Epithelial cell of prostate (primary cell): ENCODE data around the gene MAGEA11.
"Not testable (repeated sequence)": the region's sequence is repeated elsewhere in the genome, so short reads cannot be mapped to it uniquely, and the experiment has no call there.

Experiments
- DNase-seq: peaks from one replicate; pipeline ENCODE4 v3.0.0-alpha.2; 2011; ENCODE audit warnings: low read depth, low spot score
- H3K27ac ChIP-seq: fragments of 450-650 bp; 2 replicates; pipeline ENCODE4 v1.5.1; 2017; ENCODE audit warnings: mild to moderate bottlenecking

MAGEA11 gene

GRCh38 chrX:149716632-149717031 lies 4.8 kb downstream of the MAGEA11 start:
- no peak overlapping the region for H3K27ac ChIP-seq

GRCh38 chrX:149717803-149718202 lies 5.9 kb downstream of the MAGEA11 start:
- DNase-seq: no peak
- H3K27ac ChIP-seq: no peak overlapping the region

More at GRCh38 chrX:149716632-149717031, 4.8 kb downstream of the MAGEA11 start:
- no peak for DNase-seq

GRCh38 chrX:149718757-149719156 lies 6.9 kb downstream of the MAGEA11 start:
- no peak for DNase-seq
- H3K27ac ChIP-seq: no peak overlapping the region

GRCh38 chrX:149720021-149720689 lies 8.3 kb downstream of the MAGEA11 start:
- no peak overlapping the region for H3K27ac ChIP-seq

GRCh38 chrX:149721241-149721640 lies 9.4 kb downstream of the MAGEA11 start:
- H3K27ac ChIP-seq, DNase-seq: not testable (repeated sequence)

More at GRCh38 chrX:149720021-149720689, 8.3 kb downstream of the MAGEA11 start:
- DNase-seq: no peak

- H3K27ac ChIP-seq: no peak overlapping the region
- DNase-seq: no peak
Measured at GRCh38 chrX:149721778-149722177, 9.9 kb downstream of the MAGEA11 start.

- not testable (repeated sequence) for H3K27ac ChIP-seq, DNase-seq
Measured at GRCh38 chrX:149723583-149724118, 11.8 kb downstream of the MAGEA11 start.

- not testable (repeated sequence) for DNase-seq, H3K27ac ChIP-seq
Measured at GRCh38 chrX:149727308-149727707, 15.4 kb downstream of the MAGEA11 start.

- not testable (repeated sequence) for DNase-seq, H3K27ac ChIP-seq
Measured at GRCh38 chrX:149742269-149742668, 30.4 kb downstream of the MAGEA11 start.

- not testable (repeated sequence) for H3K27ac ChIP-seq, DNase-seq
Measured at GRCh38 chrX:149746390-149747007, 34.6 kb downstream of the MAGEA11 start.

- DNase-seq: no peak
- no peak overlapping the region for H3K27ac ChIP-seq
Measured at GRCh38 chrX:149757206-149758067, 45.6 kb downstream of the MAGEA11 start.

GRCh38 chrX:149758068-149758714 lies 46.3 kb downstream of the MAGEA11 start:
- DNase-seq: no peak
- H3K27ac ChIP-seq: no peak overlapping the region

GRCh38 chrX:149758715-149759078 lies 46.8 kb downstream of the MAGEA11 start:
- not testable (repeated sequence) for H3K27ac ChIP-seq, DNase-seq

- H3K27ac ChIP-seq: no peak overlapping the region
- no peak for DNase-seq
Measured at GRCh38 chrX:149759824-149760223, 48.0 kb downstream of the MAGEA11 start.

- no peak overlapping the region for H3K27ac ChIP-seq
- no peak for DNase-seq
Measured at GRCh38 chrX:149760965-149761364, 49.1 kb downstream of the MAGEA11 start.

GRCh38 chrX:149761858-149762674 lies 50.2 kb downstream of the MAGEA11 start:
- not testable (repeated sequence) for DNase-seq, H3K27ac ChIP-seq

- DNase-seq: no peak
- H3K27ac ChIP-seq: no peak overlapping the region
Measured at GRCh38 chrX:149762696-149763614, 51.1 kb downstream of the MAGEA11 start.
